Right kidney (tissue), 9 donors: Measurements from ENCODE around the gene TGM5.
"Not testable (repeated sequence)": the region's sequence is repeated elsewhere in the genome, so short reads cannot be mapped to it uniquely, and the experiment has no call there.

Source experiments
- DNase-seq: peaks from one replicate; pipeline ENCODE4 v3.0.0-alpha.2; 2016
- long read RNA-seq, 8 donors: transcript quantifications; one replicate each; lab custom pipeline, GENCODE V29; 2026

TGM5 gene, protein sequence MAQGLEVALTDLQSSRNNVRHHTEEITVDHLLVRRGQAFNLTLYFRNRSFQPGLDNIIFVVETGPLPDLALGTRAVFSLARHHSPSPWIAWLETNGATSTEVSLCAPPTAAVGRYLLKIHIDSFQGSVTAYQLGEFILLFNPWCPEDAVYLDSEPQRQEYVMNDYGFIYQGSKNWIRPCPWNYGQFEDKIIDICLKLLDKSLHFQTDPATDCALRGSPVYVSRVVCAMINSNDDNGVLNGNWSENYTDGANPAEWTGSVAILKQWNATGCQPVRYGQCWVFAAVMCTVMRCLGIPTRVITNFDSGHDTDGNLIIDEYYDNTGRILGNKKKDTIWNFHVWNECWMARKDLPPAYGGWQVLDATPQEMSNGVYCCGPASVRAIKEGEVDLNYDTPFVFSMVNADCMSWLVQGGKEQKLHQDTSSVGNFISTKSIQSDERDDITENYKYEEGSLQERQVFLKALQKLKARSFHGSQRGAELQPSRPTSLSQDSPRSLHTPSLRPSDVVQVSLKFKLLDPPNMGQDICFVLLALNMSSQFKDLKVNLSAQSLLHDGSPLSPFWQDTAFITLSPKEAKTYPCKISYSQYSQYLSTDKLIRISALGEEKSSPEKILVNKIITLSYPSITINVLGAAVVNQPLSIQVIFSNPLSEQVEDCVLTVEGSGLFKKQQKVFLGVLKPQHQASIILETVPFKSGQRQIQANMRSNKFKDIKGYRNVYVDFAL
- long read RNA-seq, donor 1, result 0 reads
- long read RNA-seq, donor 2, result 0 reads
- long read RNA-seq, donor 3, result 0 reads
- long read RNA-seq, donor 4, result 0 reads
- long read RNA-seq, donor 5, partial matches to known transcripts, result 17 of 17 reads
- long read RNA-seq, donor 5, other reads (novel, unspliced or antisense), result 0 of 17 reads
- long read RNA-seq, donor 6, result 0 reads
- long read RNA-seq, donor 7, result 0 reads
- long read RNA-seq, donor 8, result 0 reads

DNA sequence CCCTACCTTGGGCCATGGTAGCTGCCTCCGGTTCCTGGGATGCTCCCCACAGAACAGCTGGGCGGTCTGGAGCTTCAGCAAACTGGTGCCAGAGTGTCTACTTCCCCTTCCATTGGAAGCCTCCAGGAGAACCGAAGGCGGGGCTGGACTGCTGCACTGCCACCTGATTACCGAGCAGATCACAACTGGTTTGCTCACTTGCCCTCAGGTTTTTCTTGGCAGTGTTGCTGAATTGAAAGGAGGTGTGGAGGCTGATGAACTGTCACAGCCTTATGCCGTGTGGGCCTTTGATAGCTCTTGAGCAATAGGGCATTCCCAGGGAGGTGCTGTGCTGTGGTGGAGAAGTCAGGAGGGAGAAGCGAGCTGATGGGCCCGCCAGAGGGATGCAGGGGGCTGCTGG lies at the start of gene TGM5:
Gene TGM5, minus strand, starts transcription at position 95 of the 400 bp plus-strand sequence. Its CDS starts 79 bp downstream, at position 16.
- DNase-seq, result no peak

DNA sequence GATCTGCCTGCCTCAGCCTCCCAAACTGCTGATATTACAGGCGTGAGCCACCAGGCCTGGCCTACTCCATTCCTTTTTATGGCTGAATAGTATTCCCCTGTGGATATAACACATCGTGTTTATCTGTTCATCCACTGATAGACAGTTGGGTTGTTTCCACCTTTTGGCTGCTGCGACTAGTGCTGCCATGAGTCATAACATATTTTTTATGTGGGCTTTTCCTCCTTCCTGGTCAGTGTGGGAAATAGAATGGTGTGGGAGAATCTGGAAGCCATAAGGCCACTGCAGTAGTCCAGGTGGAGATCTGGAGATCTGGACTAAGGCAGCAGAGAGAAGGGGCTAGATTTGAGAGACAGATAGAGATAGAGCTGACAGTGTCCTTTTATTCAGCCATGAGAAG lies 47.4 kb upstream of the TGM5 start:
- no peak for DNase-seq

DNA sequence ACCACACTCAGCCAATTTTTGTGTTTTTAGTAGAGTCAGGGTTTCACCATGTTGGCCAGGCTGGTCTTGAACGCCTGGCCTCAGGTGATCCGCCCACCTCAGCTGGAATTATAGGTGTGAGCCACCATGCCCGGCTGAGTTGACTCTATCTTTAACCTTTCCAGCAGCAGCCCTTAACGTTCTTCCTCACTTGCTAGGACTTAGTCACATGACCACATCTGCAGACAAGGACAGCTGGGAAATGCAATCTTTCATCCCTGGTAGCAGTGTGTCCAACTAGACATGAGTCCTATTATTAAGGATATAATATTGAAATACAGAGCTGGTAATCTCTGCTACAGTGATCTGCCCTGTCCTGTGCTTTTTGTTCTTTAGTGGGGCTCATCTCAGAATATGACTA lies 45.6 kb upstream of the TGM5 start:
- no peak for DNase-seq

DNA sequence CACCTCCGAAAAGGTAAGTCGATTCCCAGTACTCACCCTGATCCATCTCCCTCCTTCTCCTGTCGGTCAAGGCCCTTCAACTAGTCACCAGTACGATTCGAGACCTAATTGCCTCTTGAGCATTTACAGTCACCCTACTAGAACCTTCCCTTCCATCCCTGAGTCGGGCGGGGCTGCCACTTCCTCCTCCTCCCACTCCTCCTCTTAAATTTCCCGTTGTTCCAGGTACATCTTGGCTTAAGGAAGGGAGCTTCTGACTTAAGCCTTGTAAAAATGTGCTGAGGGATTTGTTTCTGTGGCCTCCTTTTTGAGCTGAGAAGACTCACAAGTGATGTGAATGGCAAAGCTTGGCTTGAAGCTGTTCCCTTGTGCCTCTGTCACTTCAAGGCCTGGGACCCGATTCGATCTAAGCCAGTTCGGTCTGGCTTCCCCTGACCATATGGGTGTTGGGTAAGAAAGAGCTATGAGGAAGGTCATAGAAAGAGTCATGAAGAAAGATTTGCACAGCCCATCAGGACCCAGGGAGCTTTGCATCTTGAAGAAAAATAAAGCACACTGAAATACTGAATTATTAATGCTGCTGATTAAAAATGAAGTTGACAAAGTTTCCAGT lies 35.6 kb upstream of the TGM5 start, which contains the start of gene TGM7:
Gene TGM7, minus strand, starts transcription at position 51 of the 613 bp plus-strand sequence.
- no peak for DNase-seq

DNA sequence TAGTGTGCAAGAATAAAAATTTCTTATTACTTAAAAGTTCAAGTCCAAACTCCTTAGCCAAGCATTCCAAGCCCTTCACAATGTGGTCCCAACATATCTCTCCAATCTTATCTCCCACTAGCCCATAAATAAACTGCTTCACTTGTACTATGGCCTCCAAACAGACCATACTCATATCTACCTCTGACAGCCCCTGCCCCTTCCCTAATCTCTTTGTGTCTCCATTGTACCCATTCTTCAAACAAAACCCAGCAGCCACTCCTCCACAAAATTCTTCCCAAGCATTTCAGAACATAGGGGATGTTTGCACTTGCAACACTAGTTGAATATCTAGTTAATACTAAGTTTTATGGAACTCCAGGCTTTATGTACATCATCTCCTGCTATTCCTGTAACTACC lies 33.2 kb upstream of the TGM5 start:
- no peak for DNase-seq

DNA sequence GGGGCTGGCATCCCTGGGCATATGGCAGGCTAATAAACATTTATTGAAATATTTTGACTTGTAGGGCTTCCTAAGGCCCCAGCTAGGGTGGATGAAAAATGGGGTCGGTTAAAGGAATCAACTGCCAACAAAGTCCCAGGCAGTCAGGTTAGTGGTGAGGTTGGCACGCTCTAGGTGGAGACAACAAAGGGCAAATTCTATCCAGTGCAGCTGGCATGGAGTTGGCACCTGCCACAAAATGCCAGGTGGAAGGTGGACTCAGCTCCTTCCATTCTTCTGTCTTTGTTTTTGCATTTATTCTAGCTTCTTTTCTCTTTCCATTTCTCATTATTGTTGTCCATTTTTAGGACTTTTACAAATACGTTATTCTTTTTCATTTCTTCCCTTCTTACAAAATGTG lies 32.7 kb upstream of the TGM5 start:
- DNase-seq, result no peak

DNA sequence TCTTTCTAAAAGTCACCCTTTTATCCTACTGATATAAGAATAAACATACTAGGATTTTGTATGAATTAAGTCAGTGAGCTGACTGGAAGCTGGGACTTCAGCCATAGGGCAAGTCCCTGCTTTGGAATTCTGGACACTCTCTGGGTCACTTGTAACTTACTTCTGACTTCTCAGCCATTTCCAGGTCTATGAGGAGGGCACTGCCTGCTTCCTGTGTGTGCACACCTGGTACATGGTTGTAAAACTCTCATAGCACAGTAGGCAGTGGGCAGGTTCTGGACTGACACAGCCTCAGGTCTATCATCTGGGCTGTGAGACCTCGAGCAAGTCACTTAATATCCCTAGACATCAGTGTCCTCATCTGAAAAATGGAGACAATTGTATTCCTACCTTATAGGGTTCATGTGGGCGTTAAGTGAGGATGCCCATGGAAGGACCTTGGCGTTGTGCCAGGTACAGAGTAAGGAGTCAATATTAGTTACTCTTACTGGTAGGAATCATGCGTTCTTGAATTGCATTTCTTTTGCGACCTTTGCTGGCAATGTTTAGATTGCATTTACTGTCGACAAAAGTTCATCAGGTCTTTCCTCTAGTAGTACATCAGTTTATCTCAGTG lies 27.5 kb upstream of the TGM5 start:
- no peak for DNase-seq

DNA sequence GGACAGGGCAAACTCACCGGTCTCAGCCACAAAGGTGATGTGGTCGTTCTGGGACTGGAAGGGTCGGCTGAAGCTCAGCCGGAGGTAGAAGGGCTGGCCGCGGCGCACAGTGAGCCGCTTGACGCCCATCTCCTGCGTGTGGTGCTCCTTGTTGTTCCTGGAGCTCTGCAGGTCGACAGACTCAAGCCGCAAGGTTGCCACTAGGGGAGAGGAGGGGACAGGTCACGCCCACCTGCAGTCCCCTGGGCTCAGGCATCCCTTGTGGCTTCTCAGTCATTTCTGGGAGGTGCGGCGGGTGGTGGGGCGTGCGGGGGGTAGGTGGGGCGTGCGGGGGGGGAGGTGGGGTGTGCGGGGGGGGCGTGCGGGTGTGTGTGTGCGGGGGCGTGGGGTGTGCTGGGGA lies 26.7 kb upstream of the TGM5 start:
- DNase-seq, result no peak

DNA sequence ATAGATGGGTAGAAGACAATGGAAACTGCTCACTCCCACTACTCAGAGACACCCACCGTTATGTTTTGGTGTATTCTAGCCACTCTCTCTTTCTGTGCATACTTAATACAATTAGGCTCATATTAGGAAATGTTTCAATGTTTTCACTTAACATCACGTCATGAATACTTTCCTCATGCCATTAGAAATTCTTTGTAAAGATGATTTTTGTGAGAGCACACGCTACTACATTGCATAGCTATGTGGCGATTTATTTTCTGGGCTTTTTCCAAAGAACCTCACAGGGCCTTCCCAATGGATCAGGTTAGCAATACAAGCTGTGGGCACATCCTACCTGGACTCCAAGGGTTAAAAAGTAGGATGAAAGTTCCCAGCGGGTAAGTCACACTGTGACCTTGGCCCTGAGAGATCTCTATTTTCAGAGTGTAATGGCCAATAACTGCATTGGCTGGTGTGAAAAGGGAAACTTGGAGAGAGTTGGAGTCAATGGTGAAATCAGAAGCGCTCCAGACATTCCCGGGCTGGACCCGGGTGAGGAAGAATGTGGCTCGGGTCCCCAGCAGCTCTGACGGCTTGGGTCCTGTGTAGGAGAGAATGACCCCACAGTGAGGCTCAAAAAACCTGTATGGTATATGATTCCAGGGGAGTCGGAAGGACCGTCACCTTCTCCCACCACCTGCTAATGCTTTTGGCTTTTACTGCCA lies 25.8 kb upstream of the TGM5 start:
- DNase-seq, result no peak

DNA sequence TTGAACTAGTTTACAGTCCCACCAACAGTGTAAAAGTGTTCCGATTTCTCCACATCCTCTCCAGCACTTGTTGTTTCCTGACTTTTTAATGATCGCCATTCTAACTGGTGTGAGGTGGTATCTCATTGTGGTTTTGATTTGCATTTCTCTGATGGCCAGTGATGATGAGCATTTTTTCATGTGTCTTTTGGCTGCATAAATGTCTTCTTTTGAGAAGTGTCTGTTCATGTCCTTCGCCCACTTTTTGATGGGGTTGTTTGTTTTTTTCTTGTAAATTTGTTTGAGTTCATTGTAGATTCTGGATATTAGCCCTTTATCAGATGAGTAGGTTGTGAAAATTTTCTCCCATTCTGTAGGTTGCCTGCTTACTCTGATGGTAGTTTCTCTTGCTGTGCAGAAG lies 22.9 kb upstream of the TGM5 start:
- not testable (repeated sequence) for DNase-seq

DNA sequence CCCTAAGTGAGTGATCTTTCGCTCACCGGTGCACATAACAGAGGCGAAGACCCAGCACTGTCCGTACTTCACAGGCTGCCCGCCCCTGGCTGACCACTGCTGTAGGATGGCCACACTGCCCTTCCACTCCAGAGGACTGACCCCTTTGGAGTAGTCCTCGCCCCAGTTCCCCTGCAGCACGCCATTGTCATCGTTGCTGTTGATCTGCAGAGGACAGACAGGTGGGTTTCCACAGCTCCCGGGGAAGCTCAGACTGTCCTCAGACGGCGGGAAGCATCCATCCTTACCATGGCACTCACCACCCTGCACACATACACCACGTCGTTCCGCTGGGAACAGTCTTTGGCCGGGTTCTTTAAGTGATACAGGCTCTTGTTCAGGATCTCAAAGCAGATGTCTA lies 20.5 kb upstream of the TGM5 start:
- DNase-seq, result no peak

DNA sequence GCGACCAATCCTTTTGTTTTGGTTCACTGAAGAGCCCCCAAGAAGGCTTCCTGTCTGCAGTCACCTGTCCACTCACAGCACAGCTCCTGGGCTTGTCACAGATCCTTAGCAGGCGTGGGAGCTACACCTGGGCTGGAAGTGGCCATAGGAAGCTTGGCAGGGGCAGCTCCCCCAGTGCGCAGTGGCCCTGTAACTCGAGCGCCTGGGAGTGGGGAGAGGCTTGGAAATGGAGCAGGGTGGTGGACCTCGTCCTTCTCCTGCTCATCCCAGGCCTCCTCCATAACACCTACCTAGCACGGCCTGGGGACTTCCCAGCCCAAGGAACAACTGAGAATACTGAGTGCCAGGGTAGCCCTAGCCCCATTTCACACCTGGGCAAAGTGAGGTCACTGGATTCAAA lies 19.3 kb upstream of the TGM5 start:
- no peak for DNase-seq

DNA sequence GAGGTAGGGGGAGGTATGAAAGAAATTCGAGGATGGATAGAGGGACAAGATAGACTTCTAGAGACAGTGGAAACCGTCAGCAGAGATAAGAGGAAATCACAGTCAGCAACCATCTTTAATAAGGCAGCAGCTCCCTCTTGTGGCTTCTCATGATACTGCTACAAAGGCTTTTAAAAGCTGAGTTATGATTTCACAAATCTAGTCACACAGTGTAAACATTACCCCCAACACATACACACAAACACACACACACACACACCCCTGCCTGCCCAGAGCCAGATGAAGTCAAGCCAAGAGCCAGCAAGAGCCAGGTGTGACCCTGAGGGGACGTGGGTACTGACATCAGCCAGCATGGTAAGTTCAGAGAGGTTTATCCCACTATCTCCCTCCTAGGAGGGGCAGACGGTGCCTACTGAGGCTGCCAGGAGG lies 18.9 kb upstream of the TGM5 start:
- DNase-seq, result peak; percentile 32

DNA sequence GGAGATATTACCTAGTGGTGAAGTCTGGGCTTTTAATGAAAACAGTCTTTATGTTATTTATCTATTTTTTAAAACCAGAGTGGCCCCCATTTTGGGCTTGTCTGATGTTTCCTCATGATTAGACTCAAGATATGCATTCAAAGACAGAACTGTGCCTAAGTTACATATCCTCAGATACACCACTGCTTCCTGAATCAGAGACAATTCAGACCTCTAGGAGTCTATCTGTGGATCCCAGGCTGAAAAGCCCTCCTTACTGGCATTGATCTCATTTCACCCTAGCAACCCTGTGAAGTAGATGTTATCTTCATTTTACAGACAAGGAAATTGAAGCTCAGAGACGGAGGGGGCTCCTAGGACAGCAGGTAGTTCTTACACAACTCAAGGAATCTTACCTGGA lies 16.8 kb upstream of the TGM5 start:
- DNase-seq, result no peak

DNA sequence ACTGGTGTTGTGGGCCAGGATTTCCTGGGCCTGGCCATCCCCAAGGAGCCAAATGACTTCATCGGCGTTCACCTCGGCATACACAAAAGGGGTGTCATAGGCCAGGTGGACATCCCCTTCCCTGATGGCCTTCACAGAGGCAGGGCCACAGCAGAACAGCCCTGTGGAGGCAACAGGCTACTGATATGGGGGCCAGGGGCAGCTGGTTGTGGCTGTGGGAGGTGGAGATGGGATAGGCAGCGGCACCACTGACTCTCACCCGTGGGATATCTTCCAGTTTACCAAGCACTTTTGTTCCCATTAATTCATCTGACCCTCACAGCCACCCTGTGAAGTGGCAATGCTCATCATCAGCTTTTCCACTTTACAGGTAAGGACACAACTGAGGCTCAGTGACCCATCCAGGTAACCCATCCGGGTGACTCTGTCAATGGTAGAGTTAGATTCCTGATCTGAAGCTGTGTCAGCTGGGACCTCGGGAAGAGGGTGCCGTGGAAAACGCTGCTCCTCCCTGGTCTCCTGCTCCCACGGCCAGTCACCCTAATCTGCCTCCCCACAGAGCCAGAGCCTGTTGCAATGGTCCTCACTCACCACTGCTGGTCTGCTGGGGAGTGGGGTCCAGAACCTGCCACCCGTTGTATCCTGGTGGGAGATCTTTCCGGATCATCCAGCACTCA lies 15.3 kb upstream of the TGM5 start:
- DNase-seq, result no peak

DNA sequence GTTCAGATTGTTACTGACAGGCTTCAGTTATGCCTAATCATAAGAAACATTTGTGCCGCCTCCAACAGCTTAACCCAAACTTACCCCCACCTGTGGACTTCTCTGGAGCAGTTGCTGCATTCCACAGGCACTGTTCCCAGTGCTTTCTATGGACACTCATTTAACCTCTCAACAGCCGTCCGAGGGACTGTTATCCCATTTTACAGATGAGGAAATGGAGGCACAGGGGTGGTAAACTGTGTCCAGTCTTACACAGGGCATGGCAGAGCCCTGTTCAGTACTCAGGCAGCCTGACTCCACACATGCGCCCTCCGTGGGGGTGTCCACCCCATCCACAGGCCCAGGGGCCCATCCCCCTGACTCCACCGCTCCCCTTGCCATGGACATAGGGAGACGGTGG lies 14.3 kb upstream of the TGM5 start:
- no peak for DNase-seq

DNA sequence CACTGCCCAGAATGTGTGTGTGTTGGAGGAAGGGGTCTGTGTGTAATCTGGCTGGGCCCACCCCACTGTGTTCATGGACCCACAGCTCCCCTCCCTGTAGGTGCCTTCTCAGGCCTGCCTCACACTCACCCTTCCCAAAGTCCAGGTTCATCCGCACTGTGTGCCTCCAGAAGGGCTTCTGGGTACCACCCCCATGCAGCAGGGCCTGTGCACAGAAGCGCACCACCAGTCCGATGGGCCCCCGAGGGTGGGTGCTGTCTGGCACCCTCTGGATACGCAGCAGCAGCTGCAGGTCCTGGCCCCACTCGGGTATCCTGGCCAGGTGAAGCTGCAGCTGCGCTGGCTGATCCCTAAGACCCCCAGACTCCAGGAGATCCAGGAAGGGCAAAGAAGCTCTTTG lies 12.8 kb upstream of the TGM5 start:
- DNase-seq, result no peak

DNA sequence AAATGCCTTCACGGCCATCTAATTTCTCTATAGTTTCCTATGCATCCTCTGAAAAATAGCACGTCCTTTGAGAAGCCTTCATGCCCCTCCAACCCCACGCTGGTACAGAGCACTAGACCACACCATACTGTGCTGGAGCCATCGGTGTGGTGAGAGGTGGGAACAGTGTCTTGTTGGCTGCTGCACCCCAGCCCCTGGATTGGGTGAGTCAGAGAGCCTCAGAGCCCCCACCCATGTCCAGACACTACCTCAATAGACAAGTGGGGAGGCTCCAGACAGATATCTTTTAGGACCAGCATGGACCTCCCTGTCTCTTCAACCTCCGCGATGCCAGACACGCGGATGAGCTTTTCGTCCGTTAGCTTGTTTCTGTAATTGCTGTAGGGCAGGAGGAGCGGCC lies 12.1 kb upstream of the TGM5 start:
- no peak for DNase-seq

DNA sequence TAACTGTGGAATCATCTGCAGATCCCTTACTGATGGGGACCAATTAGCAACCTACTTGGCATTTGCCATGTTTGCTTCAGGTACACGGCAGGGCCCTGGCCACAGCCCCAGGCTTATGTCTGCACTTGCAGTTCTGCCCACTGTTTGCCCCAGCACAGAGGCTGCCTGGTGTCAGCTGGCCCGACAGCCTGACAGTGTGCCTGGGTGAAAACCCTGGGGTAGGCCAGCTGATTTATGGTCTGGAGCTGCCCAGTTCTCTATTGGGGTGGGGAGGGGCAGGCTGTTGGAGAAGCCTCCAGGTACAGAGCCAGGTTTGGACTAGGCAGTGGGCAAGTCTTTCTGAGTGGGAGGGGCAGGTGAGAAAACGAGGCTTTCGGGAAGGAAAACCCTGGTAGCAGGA lies 11.2 kb upstream of the TGM5 start:
- no peak for DNase-seq

DNA sequence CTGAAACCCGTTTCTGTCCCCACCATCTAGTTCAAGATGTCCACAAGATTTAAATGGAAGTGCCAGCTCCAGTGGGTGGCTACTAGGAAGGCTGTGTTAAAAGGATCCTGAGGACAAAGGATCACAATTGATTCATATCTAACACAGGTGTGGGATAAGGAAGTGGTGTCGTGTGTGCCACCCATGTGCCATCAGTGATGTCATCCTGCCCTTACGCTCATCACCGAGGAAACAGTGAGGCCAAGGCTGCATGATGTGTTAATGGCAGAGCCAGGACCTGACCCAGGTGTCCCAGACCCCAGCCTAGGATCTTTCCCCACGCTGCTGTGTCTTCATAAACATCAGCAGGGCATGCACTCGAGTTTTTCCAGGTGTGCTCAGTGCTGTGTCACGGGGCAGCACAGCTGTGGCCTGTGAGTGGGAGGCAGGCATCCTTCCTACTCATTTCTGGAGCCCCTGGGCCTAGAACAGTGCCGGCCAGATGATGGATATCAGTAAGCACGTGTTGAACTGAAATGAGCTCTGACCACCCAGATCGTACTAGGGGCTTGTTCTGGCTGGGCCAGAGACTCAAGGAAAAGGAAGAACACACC lies 10.6 kb upstream of the TGM5 start:
- no peak for DNase-seq
